Measurements from ENCODE around the gene LPAR6.

Gene LPAR6

DNA sequence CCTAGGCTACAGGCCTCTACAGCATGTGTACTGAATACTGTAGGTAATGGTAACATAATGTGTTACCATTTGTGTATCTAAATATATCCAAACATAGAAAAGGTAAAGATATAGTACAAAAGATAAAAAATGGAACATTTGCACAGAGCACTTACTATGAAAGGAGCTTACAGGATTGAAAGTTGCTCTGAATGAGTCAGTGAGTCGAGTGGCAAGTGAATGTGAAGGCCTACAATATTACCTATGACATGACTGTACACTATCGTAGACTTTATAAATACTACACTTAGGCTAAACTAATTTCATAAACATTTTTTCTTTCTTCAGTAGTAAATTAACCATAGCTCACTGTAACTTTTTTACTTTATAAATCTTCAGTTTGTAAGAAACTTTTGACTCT, 35.1 kb downstream of the LPAR6 start:
- in situ Hi-C loops (cut with HindIII; ENCODE audit: low sequenced_read_pairs) = no loop called here

DNA sequence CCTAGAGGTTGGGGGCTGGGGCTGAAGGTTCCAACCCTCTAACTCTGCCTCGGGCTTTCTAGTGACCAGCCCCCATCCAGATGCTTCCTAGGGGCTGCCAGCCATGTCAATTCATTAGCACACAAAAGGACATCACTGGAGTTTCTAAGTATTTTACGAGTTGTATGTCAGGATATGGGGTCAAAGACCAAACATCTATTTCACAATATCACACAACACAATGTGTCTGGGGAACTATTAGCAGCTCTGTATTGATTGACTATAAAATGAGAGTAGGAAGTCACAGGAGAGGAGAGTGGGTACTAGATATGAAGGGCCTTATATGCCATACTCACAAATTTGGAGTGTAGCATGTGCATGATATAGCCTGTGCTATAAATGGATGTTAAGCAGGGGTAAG, 42.1 kb downstream of the LPAR6 start:
- in situ Hi-C loops (cut with HindIII; ENCODE audit: low sequenced_read_pairs) = no loop called here

DNA sequence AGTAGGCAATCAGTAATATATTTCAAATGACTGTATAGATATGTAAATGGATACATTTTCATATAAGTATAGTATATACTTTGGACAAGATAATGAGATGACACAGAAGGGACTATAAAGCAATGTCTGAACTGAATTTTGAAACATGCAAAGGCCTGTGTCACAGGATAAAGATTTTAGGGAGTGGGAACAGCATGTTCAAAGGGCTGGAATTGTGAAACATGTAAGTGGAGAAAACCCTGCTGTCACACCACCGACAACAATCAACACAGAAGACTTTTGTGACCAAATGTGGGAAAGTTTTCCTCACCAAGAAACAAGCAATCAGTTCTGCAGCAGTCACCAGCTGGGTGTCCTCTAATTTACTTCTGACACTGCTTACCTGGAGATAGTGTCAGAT, 42.9 kb downstream of the LPAR6 start:
- in situ Hi-C loops (cut with HindIII; ENCODE audit: low sequenced_read_pairs) = no loop called here
